NK-92 (cell line): Measurements from ENCODE around the gene PTPN5.
A peak's percentile ranks its signal among the peaks of the same experiment; 100 is the strongest.

Experiments
- DNase-seq: peaks from one replicate; lab custom pipeline; 2025; ENCODE audit not compliant: unreplicated experiment; lab: John Stamatoyannopoulos, UW

The PTPN5 gene

DNA sequence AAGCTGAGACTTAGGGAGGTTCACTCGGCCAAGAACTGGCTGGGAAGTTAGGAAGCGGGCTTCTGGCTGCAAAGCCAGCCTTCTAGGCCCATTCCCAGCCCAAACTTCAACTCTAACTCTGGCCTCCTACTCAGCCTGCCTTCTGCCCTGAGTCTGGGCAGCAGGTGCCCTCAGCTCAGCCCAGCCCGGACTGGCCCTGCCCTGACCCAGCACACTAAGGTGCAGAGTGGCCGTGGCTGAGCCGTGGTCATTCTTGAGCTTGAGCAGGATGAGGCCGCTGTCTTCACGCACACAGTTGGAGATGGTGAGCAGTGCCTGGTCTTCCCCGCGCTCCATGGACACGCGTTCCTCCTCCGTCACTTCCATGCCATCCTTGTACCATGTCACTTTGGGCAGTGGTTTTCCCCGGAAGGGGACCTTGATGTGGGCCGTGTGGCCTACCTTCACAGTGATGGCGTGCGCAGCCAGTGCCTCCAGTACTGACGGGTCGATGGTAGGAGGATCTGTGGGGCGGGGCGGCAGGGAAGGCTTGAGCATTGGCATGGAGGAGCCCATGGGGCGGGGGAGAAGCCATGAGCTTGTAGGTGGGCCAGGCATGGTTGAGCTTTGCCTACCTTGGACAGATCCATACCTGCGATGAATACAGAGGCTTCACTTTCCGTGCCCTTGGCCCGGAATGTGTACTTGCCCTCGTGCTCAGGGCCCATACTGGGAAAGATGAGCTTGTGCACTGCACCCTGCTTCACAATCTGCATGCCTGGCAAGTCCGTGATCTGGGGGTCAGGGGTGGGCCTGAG lies 77.8 kb downstream of the PTPN5 start:
- no peak for DNase-seq

DNA sequence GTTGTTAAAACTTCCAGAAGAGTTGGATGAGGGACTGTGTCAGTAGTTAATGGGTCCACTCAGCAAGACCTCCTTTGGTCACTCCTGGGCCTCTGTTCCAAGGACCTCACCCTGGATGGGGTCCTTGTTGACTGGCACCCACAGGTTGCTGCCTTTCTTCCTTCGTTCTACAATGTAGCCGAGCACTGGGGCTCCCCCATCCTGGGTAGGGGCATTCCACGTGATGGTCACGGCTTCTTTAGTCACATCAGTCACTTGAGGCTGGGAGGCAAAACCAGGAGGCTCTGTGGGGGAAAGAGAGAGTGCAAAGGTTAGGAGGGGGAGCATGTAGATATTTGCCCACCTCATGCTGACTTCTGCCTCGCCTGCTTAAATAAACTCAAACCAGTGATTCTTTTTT lies 81.1 kb downstream of the PTPN5 start:
- DNase-seq, result no peak

DNA sequence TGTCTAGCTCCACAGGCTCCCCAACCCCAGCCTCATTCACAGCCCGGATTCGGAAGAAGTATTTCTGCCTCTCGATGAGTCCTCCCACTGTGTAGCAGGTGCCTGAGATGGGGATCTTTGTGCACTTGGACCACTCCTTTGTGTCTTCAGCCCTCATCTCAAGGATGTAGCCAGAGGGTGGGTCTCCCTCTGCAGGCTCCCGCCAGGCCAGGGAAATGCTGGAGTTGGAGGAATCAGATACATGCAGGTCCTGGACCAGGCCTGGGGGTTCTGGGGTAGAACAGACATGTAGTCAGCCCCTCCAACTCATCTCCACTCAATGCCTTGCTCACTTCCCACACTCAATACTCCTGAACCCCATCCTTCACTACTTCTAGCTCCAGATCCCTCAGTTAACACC lies 82.2 kb downstream of the PTPN5 start:
- DNase-seq, result no peak

GRCh38 chr11:18707811-18708340 lies 83.7 kb downstream of the PTPN5 start:
- no peak for DNase-seq

DNA sequence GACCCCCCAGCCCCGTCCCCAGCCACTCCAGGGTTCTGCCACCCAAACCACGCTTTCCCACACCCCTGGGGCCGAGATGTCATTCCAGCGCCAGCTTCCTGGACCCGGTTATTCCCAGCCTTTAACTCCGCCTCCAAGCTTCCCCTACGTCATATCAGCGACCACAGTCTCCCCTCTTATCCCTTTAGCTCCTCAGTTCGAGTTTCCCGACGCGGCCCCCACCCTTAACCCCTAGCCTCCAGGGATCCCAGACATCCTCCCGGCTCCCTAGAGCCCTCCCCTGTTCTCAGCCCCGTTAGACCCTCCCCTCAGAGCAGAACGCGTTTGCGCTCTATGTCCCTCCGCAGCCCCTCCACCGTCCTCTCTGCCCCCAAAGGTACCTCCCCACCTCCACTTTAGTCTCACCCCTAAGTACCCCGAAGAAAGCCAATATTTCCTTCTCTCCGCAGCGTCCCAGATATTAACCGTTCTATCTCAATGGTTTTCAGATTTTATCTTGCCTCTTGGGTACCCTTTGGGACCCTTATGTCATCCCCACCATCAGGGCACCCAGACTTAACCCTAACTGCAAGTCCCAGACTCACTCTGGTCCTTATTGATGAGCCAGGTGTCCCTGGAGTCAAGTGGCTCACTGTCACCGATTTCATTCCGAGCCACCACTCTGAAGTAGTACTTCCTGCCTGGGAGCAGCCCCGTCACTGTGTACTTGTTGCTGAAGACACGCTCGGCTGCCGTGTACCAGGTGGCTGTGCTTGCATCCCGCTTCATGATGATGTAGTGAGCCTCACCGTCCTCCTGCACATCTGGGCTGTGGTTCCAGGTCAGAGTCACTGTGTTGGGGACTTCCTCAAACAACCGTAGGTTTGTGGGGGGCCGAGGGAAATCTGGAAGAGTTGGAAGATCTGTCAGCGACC lies 85.0 kb downstream of the PTPN5 start:
- no peak for DNase-seq

DNA sequence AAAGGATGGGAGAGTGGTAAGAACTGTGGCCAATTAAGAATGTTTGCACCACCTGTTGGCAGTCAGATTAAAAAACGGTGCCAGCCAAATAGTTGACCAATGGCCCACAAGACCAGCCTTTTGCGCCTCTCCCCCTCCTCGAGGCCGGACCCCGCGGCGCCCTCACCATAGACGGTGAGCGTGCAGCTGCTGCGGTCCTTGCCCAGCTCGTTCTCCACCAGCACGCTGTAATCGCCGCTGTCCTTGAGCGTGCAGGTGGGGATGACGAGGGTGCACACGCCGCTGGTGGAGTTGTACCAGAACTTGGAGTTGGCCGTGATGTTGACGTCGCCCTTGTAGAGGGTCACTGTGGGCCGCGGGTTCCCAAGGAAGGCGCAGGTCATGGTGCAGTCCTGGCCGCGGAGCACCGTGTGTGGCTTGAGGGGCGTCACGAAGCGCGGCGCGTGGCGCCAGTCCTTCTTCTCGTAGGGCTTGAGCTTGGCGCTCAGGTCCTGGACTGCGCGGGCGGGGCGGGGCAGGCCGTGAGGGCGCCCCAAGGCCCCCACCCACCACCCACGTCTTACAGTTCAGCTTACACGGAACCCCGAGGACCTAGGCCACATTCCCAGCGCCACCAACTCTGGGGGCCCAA lies 85.8 kb downstream of the PTPN5 start:
- DNase-seq, result no peak

- no peak for DNase-seq
These were observed 86.9 kb downstream of the PTPN5 start for GRCh38 chr11:18704698-18705097.

- no peak for DNase-seq
These were observed 87.5 kb downstream of the PTPN5 start for GRCh38 chr11:18704045-18704645.

GRCh38 chr11:18703001-18703763 lies 88.4 kb downstream of the PTPN5 start:
- no peak for DNase-seq

GRCh38 chr11:18701614-18702216 lies 89.9 kb downstream of the PTPN5 start:
- DNase-seq, result no peak

- DNase-seq, result no peak
These were observed 90.7 kb downstream of the PTPN5 start for GRCh38 chr11:18700872-18701271.

DNA sequence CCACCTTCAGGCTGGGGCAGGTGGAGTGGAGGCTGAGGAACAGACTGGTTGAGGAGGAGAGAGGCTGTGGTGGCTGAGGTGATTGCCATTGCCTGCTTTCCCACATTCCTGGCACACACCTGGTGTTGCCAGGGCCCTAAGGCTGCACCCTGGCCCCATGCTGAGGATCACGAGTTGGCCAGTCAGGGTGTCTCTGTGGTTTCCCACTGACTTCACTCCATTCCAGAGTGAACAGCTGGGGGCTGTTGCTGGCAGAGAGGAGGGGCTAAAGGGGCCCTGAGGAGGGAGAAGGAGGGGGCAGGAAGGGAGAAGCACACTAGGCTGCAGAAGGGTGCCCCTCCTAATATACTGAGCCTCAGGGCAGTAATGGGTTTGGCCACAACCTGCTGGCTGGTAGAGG lies 91.2 kb downstream of the PTPN5 start:
- DNase-seq, result no peak

DNA sequence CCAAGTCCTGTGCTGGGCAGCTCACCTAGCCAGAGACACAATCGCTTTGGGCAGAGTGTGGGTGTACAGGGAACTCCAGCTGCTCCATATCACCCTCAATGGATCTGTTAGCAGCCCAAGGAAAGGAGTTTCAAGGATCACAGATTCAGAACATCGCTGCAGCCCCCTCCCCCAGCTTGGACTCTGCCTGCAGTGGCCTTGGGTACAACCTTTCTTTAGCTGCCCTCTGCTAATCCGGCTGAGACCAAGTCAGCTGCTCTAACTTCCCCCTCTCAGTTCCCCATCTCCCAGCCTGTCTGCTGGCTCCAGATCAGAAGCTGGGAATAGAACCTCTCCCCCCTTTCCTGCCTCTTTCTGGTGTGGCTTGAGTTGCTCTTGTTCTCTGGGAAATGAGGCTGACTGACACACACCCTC lies 91.7 kb downstream of the PTPN5 start:
- no peak for DNase-seq

GRCh38 chr11:18699269-18699596 lies 92.4 kb downstream of the PTPN5 start:
- DNase-seq, result no peak

GRCh38 chr11:18698341-18699268 lies 93.0 kb downstream of the PTPN5 start, which contains the start of gene TMEM86A:
TMEM86A (plus strand) TSS chr11:18698779; CDS start chr11:18698887, 108 bp downstream.
- DNase-seq, result peak; percentile 39

DNA sequence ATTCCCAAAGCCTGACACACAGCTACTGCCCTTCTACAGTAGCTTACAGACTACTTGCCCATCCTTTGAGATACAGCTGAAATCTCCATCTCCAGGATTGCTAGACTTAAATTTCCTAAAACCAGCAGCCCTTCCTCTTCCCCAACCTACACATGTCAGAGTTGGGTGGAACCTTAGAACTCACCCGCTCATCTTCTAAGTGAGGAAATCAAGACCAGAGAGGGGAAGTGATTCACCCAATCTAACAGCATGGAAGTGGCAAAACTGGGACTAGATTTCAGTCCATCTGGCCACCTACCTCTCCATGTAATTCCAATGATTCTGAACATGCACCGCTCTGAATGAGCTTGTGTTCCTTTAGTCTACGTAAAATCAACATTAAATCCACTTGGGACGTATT lies 94.0 kb downstream of the PTPN5 start:
- no peak for DNase-seq

GRCh38 chr11:18696638-18697225 lies 94.9 kb downstream of the PTPN5 start:
- no peak for DNase-seq
